NK-92 treated with Interleukin-12 subunit alpha and Interleukin-12 subunit beta, amount 100 ng/mL, for 24 hours (cell line): ENCODE data around the gene CLPSL2.

Experiments
- DNase-seq: peaks from one replicate; lab custom pipeline; 2025; lab: John Stamatoyannopoulos, UW

The CLPSL2 gene

GRCh38 chr6:35746516-35746915 lies 29.9 kb upstream of the CLPSL2 start:
- DNase-seq: no peak

- DNase-seq: no peak
Observed at GRCh38 chr6:35747877-35748276, 28.5 kb upstream of the CLPSL2 start.

DNA sequence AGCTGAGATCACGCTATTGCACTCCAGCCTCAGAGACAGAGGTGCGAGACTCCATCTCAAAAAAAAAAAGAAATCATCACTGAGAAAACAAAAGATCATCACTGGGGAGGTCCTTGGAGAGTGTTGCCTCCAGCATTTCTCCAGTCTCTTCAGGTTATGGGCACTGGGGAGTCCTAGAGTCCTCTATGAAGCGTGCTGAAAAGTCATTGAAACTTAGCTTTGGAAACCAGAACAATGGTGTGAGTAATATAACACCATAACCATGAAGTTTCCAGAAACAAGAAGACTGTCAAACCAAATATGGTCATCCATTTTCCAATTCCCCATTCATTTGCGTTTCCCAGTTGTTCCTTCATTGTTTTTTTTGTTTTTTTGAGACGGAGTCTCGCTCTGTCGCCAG lies 25.8 kb upstream of the CLPSL2 start:
- DNase-seq: no peak

DNA sequence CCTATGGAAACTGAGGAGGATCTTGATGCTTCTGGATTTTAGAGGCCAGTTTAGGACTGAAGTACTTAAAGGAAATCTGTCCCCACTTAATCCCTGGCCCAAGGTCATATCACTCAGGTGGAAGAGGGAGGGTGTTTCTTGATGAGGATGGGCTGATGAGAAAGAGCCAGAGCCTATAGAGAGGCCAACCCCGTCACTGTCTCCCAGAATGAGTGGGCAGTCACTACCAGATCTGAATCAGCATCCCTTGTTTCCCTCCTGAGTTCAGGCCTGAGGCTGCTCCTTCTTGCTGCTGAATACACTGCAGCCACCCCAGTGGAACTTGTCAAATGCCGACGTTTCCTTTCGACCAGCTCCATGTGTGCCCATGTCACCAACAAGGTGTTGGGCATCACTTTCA lies 24.8 kb upstream of the CLPSL2 start:
- no peak for DNase-seq

DNA sequence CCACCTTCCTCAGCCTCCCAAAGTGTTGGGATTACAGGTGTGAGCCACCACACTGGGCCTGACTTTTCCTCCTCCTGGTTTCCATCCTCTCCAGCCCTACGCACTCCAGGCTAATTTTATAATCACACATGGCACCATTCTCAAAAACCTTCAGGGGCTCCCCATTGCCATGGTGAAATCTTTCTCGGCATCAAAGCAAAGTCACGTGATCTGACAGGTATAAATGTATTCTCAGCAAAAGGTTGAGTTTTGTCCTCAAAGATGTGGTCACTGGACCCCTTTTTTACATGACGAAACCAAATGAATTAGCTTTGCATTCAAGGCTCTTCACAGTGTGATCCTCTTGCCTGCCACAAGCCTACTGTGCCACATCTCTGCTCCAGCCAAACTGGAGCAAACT lies 24.1 kb upstream of the CLPSL2 start:
- DNase-seq: no peak

DNA sequence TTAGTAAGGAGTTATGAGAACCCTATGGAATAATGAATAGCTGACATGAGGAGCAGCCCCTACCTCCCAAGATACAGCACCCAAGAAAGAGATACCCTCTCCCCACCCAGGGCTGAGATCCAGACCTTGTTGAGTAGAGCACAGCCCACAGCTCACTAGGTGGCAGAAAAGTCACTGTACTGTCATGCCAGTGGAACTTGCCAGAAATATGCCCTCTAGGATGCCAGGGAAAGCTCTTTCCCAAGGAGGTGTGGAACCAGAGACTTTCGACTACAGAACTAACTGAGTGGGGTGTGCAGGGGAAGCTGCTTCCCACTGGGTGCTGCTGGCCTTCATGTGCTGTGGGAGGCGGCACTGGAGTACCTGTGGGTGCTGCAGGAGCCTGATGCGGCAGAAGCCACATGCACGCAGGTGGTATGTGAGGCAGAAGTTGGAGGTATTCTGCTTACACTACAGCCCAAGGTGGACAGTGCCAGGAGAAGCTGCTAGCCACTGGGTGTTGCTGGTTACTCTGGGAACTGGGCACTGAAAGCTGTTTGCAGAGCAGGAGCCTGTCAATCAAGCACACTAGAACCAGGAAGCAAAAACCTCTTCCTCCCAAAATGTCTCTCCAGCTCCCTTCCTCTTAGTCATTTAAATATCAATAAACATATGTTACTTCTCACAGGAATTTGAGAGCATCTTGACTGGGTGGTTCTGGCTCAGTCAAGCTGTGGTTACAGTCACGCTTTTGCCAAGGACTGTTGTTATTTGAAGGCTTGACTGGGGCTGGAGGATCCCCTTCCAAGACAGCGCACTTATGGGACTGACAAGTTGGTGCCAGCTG lies 21.7 kb upstream of the CLPSL2 start:
- DNase-seq: no peak

DNA sequence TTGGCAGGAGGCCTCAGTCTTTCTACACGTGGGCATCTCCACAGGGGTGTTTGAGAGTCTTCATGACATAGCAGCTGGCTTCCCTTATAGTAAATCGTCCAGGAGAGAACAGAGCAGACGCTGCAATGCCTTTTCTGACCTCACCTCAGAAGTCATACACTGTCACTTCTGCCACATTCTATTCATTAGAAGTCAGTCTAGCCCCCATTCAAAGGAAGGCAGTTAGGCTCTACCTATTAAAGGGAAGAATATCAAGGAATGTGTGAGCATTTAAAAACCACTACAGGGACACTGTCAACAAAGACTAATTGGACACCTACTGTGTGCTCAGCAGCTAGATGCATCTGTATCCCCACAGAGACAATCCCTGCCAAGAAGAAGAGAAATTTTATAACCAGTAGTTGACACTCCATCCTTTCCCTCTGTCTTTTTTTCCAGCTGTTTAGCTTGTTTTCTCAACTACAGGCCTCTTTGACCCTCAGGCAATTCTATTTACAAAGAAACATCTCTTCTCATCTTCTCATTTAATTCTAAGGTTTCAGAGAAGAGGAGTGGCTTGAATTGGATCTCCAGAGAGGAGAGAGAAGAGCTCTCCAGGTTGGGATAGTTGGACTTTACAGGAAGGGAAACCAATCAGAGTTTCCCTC lies 21.0 kb upstream of the CLPSL2 start:
- DNase-seq: no peak

GRCh38 chr6:35757456-35758123 lies 18.8 kb upstream of the CLPSL2 start:
- no peak for DNase-seq

DNA sequence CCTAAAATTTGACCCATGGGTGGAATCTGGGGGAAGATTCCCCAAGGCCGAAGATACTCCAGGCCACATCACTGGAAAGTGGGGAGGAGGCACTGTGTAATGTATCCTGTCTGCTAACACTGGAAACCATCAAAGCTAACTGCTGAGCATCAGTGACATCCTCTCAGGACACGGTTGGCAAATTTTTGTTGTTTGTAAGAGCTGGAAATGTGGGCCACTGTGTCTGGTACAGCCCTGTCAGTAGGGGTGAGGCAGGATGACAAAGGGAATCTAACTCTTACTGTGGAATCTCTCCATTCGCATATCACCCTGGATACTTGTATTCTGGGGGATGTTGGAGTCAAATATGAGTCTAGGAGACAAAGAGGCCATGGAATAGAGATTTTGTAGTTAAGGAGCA lies 17.0 kb upstream of the CLPSL2 start:
- no peak for DNase-seq

DNA sequence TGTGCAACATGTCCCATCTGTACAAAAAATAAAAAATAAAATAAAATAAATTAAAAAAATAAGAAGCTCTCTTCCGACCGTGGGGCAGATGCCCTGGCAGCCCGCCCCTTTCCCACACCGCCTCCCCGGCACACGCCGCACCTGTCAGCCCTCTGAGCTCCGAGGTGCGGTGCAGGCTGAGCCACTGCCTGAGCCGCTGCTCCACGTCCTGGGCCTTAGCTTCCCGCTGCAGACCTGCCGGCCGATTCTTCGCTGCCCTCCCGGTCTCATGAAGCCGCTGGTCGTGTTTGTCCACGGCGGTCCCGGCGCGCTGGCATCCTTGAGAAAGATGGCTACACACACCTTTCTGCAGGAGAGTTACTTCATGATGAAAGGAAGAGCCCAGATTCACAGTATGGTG lies 10.7 kb upstream of the CLPSL2 start:
- DNase-seq: no peak

DNA sequence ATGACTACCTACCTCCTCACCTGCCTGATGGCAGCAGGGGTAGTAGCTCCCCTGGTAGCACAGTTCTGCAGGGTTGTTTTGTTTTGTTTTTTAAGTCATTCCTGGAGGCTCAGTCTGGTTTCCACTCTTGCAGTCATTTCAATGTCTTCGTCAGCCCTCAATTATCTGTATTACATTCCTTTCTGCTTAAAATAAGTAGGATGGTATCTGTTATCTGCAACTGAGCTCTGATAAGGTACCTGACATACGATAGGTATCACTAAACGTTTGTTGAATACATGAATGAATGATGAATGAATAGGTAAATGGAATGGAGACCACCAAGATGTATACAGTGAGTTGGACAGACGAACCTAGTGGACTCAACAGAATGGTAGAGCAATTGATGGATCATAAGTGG lies 7.2 kb upstream of the CLPSL2 start:
- no peak for DNase-seq

GRCh38 chr6:35771343-35771627 lies 5.1 kb upstream of the CLPSL2 start:
- no peak for DNase-seq

GRCh38 chr6:35774116-35774794 lies 2.1 kb upstream of the CLPSL2 start:
- no peak for DNase-seq

DNA sequence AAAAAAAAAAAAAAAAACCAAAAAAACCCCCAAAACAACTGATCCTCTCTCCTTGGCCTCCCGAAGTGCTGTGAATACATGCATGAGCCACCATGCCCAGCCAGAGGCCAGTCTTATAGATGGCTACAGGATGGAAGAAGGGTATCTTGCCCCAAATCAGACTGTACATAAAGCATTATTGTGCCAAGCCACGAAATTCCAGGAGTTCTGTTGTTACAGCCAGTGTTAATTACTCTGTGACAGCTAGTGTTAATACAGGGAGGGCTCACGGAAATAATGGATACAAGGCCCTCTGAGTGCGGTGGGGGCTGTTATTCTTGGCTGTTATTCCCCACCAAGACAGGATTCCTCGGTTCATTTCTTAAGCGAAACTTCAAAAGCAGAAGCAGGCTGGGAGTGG lies 1.4 kb upstream of the CLPSL2 start:
- no peak for DNase-seq

GRCh38 chr6:35777356-35778102 lies 1.1 kb downstream of the CLPSL2 start:
- DNase-seq: no peak

DNA sequence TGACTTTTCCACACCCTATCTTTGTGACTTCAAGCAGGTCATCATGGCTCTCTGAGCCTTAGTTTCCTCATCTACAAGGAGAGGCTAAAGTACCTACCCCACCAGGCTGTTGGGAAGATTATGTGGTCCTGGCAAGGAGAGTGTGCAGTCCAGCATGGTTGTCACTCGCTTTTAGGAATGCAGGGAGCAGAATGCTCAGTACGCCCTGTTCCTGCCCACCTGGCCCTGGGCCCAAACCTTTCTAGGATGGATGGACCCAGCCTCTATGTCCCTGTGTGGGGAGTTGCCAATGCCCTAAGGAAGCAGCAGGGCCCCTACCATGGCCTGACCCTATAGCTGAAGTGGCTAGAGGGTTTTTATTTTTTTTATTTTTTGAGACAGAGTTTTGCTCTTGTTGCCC lies 2.0 kb downstream of the CLPSL2 start:
- no peak for DNase-seq

- no peak for DNase-seq
Observed at GRCh38 chr6:35780719-35781118, 4.3 kb downstream of the CLPSL2 start, which contains the start of gene CLPSL1. Gene CLPSL1 (plus strand): TSS chr6:35781019. CDS start chr6:35781111, 92 bp downstream.

DNA sequence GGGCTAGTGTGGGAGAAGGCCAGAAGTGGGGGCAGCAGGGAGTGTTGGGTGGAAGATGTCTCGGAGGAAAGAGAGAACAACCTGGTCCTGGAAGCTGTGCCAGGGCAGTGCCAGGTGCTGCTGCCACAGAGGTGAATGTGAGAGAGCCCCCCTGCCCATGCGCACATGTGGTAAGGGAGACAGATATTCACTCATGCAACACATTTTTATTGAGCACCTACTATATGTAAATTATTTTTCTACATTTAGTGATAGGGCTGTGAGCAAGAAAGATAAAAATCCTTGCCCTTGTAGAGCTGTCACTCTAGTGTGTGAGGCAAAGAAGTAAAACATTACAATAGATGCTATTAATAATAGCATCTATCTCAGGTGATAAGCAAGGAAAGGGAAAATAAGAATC lies 4.9 kb downstream of the CLPSL2 start:
- DNase-seq: no peak

GRCh38 chr6:35782424-35782823 lies 6.0 kb downstream of the CLPSL2 start:
- DNase-seq: no peak

DNA sequence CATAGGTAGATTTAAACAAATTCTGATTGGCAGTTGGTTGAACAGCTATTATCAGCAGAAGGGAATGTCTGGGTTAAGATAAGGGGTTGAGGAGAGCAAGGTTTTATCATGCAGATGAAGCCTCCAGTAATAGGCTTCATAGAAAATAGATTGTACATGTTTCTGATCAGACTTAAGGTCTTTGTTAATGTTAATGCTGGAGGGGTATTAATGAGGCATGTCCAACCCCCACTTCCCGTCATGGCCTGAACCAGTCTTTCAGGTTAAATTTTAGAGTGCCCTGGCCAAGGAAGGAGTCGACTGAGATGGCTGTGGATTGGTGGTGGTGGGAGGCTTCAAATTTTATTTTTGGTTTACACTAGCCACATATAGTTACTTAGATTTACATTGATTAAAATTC lies 7.8 kb downstream of the CLPSL2 start:
- no peak for DNase-seq

DNA sequence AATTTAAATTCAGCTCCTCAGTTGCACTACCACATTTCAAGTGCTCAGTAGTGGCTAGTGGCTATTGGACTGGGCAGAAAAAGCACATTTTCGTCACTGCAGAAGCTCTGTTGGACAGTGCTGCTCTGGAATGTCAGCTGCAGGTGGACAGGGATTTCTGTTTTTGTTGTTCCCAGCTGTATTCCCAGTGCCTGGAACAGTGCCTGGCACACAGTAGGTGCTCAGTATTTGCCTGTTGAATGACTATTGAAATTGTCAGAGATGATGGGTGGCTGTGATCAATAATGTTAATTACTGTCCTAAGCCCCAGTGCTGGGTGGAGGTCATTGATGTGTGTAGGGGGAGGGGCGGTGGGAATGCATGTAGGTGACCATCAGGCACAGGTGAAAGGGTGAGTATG lies 9.9 kb downstream of the CLPSL2 start:
- no peak for DNase-seq

GRCh38 chr6:35786810-35787209 lies 10.4 kb downstream of the CLPSL2 start:
- no peak for DNase-seq
